GM18873 (cell line): ENCODE results near the gene SAMSN1.

Experiments used
- ATAC-seq: cut with Tn5 transposase; IDR thresholded peaks from one replicate; pipeline ENCODE4 v1.9.1; 2021; ENCODE audit warnings: mild to moderate bottlenecking, moderate library complexity, moderate number of reproducible peaks; ENCODE audit not compliant: unreplicated experiment, low FRiP score

SAMSN1 gene

DNA sequence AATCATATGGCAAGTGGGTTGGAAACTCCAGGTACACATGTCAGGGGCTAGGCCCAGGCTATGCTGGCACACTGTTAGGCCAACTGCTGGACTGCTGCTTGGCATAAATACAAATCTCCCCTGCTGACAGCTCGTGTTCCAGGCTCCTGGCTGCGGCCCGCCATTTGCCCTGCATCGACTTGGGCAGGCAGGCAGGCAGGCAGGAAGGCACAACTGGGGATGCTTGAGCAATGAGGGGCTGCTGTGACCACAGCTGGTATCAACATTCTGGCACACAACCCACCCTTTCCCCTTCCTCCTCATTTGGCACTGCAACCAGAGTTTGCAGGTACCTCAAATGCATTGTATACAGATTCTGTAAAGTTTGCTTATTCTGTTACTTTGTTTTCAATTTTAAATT lies 53.2 kb downstream of the SAMSN1 start:
- no peak for ATAC-seq

DNA sequence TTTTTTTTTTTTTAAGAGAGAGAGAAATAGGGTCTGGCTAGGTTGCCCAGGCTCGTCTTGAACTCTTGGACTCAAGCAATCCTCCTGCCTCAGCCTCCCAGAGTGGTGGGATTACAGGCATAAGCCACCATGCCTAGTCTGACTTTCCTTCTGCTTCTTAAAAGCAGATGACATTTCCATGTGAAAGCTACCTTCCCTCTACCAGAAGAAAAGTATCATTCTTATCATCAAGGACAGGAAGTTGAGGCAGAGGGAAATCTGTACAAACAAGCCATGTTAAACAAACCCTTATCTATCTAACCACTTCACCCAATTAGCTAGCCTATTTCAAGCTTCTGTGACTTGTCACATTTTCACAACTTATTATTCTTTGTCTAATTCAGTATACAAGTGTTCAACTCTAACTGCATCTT lies 54.8 kb downstream of the SAMSN1 start:
- ATAC-seq, result no peak

- ATAC-seq, result no peak
Measured at GRCh38 chr21:14488672-14489204, 57.4 kb downstream of the SAMSN1 start.

DNA sequence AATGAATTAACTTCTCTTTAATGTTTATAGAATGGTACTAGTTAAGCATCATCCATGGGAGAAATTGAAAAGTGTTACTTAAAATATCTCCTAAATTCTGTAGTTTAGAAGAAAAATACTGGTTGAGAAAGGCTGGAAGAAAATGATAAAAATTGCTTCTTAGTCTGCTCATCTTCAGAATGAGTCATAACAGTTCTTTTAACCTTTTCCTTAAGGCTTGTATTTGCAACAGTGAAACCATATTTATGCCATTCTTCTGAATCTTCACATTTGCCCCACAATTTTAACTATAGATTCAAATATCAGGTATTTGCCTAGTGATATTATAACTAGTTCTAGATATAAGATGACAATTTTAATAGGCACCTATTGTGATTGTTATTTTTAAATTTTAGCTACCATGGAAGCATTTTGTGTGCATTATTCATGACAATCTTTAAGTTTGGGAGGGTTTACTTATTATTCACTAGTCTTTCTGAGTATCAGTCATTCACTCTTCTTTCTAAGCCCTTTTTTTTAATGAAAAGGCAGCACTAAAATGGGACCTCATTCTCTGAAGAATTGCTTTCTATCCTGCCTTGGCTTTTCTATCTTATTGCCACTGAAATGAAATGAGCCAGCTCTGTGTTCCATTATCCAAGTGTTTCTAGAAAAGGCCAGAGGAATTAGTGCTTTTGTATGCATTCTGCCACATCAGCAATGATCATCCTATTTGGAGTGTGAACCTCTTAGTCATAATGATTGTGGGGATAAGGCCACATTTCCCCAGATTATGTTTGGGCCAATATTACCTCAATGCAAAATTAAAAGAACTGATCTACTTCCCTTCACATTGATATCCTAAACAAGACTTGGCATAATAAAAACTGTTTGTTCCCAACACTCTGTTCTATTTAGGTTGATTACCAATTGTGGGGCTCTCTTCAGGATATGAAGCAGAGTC lies 58.4 kb downstream of the SAMSN1 start:
- ATAC-seq, result no peak

- ATAC-seq, result no peak
Measured at GRCh38 chr21:14486869-14487268, 59.2 kb downstream of the SAMSN1 start.

- no peak for ATAC-seq
Measured at GRCh38 chr21:14484188-14485009, 61.7 kb downstream of the SAMSN1 start.

DNA sequence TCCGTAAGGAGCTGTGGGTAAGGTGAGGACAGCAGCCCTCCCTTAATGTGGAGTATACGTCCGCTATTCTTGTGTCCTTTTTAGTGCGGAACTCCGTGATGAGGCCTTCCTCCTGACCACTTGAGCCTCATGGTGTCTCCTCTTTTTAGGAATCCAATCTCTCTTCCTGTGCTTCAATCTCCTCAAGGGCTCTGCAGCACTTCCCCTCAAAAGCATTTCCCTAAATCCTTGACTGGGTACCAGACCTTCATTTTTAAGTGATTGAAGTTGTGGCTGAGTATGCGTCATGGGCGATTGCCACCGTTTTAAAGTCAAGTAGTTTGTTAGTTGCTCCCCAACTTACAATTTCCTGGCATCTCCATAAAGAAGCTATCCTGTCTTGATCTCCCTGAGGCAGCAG lies 62.8 kb downstream of the SAMSN1 start:
- ATAC-seq, result no peak

DNA sequence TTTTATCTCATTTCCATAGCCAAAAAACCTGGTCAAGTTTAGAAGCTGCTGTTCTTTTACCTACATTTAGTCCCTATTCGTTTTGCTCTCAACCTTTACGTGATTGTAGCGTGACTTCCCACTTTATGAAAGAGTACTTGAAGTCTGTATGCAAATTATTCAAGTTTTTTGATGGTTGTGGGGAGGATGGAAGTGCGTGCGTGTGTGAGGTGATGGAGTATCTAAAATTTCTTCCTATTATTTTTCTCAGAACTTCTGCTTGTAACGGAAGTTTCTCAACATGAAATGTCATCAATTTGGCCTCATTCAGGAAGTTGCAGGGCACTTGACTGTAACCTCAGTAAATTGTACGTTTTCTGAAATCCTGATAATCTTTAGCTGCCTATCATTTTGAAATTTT lies 64.0 kb downstream of the SAMSN1 start:
- ATAC-seq, result no peak

GRCh38 chr21:14480411-14481031 lies 65.6 kb downstream of the SAMSN1 start:
- ATAC-seq, result no peak

- ATAC-seq, result no peak
Measured at GRCh38 chr21:14479241-14479786, 66.8 kb downstream of the SAMSN1 start.

DNA sequence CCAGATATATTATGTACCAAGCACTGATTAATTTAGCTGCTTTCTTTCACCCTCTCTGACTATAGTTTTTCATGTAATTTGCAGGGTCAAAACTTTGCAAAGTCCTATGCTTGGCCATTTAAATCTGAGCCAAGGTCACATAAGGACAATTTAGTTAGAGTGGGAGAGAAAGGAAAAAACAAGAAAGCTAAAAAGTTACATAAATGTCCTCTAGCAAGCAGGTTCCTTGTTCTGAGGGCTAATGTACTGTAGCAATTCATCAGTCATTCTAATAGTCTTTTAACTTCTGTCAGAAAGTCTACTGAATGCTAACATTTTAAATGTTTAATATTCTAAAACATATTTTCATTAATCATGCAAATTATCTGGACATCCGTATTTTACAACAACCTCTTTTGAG lies 68.3 kb downstream of the SAMSN1 start:
- ATAC-seq, result no peak

GRCh38 chr21:14477133-14477532 lies 69.0 kb downstream of the SAMSN1 start:
- ATAC-seq, result no peak

- ATAC-seq, result no peak
Measured at GRCh38 chr21:14474995-14475394, 71.1 kb downstream of the SAMSN1 start.

DNA sequence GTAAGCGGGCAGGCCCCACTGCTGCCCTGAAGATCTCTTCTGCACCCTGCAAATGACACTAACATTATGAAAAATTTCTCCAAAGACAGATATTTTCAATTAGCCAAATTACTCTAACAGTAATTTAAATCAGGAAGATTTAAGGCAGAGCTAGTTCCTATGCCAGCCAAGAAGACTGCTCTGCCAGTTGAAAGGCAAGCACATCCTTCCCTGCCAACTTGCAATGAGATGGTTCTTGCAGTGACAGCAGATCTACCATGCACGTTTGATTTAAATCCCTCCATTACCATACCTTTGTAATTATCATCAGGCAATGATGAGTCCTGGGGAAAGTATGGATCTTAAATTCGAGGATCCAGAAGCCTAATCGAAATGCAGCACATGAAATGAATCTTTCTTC lies 76.5 kb downstream of the SAMSN1 start:
- ATAC-seq, result no peak

GRCh38 chr21:14466715-14467114 lies 79.4 kb downstream of the SAMSN1 start:
- ATAC-seq, result no peak

DNA sequence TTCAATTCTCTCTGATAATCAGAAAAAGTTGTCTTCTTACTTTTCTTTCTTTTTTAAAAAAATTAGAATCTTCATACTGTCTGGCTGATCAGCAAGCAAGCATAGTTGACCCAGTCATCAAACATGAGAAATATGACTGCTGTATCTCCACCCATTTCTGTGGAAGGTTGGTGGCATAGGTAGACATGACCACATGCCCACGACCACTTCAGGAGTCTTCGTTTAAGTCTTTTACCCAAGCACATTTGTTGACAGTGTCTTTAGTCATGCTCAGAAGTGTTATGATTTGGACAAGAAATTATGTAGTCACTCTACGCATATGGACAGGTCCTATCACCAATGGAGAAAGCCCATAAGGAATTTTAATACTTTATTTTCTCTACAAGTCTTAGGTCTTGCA lies 88.4 kb downstream of the SAMSN1 start:
- ATAC-seq, result no peak

DNA sequence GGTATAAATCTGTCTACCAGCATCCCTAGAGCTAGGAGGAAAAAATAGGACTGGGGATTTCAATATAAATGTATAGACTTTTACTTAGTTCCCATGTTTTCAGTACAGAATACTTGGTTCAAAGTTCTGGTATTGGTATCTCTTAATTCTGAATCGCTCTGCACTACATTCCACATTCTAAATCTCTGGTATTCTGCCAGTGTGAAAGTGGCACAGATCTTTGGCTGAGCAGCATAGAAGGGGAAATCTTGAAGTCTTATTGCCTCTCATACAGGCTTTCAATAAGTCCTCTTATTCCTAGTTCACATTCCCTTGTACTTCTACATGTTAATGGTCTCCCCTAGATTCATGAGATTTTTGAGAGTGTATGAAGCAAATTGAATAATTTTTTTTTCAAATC lies 89.2 kb downstream of the SAMSN1 start:
- no peak for ATAC-seq

GRCh38 chr21:14454016-14455009 lies 91.8 kb downstream of the SAMSN1 start:
- ATAC-seq, result peak; percentile 92

DNA sequence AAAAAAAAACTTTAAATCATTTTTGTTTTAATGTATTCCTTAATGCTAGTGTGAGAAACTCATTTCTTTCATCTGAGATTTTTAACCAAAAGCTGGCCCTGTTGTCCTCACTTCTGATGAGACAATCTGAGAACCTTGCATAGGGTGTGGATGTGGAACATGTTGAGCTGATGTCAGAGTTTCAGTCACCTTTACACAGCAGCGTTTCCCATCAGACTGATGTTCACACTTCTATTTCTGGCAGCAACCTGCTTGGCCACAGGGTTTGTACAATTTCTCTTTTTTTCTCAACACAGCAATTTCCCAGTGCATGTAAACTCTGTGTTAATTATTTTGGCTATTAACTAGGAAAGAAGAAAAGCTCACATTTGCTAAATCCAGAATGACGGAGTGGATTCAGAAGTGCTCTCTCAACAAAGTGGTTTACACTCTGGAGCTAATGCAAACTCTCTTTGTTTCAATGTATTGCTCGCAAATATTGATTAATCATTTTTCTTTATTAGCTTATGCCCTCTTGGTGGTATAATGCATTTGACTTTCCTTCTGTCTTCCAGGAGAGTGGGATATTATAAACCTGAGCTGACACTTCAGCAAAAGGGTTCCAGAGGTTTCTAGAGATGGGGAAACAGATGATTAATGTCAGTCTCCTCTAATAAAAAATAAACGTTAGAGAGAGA lies 92.6 kb downstream of the SAMSN1 start:
- ATAC-seq, result peak; percentile 72
